ENCODE measurements around the gene DIP2C.
"Not testable (repeated sequence)": the region's sequence is repeated elsewhere in the genome, so short reads cannot be mapped to it uniquely, and the experiment has no call there.

Gene DIP2C

GRCh38 chr10:266974-267425 lies 422.5 kb downstream of the DIP2C start:
- H3K27ac ChIP-seq (ENCODE audit: low read length): no peak overlapping the region
- no peaks in the 10 kb centered on the region for H3K9me3 ChIP-seq (ENCODE audit: control insufficient read depth in 2 of 2, low read length in 2 of 2)
- no peaks in the 10 kb centered on the region for H3K27me3 ChIP-seq (ENCODE audit: control insufficient read depth in 1 of 2, insufficient read depth in 2 of 2, low read length in 2 of 2)
- peaks cover 0 to 2% of the 10 kb centered on the region in 2 donors for H3K36me3 ChIP-seq (ENCODE audit: control insufficient read depth in 2 of 2, insufficient read depth in 2 of 2, low read length in 2 of 2)
- no peaks in the 10 kb centered on the region for H3K4me1 ChIP-seq (ENCODE audit: control insufficient read depth, insufficient read depth, low read length)
- no peak overlapping the region for H3K4me3 ChIP-seq (ENCODE audit: low read length in 2 of 2)
- H3K9ac ChIP-seq (ENCODE audit: low read length in 2 of 2): no peak overlapping the region

- H3K27me3 ChIP-seq (ENCODE audit: control insufficient read depth in 1 of 2, insufficient read depth in 2 of 2, low read length in 2 of 2); H3K4me3 ChIP-seq (ENCODE audit: low read length in 2 of 2); H3K36me3 ChIP-seq (ENCODE audit: control insufficient read depth in 2 of 2, insufficient read depth in 2 of 2, low read length in 2 of 2); H3K27ac ChIP-seq (ENCODE audit: low read length); H3K4me1 ChIP-seq (ENCODE audit: control insufficient read depth, insufficient read depth, low read length); H3K9me3 ChIP-seq (ENCODE audit: control insufficient read depth in 2 of 2, low read length in 2 of 2); H3K9ac ChIP-seq (ENCODE audit: low read length in 2 of 2): not testable (repeated sequence)
Observed at GRCh38 chr10:265816-266588, 423.5 kb downstream of the DIP2C start.

- H3K4me1 ChIP-seq (ENCODE audit: control insufficient read depth, insufficient read depth, low read length); H3K36me3 ChIP-seq (ENCODE audit: control insufficient read depth in 2 of 2, insufficient read depth in 2 of 2, low read length in 2 of 2): not testable (repeated sequence)
Observed at GRCh38 chr10:265074-265440, 424.4 kb downstream of the DIP2C start.

GRCh38 chr10:264160-265073 lies 425.1 kb downstream of the DIP2C start:
- H3K4me1 ChIP-seq (ENCODE audit: control insufficient read depth, insufficient read depth, low read length); H3K9me3 ChIP-seq (ENCODE audit: control insufficient read depth in 2 of 2, low read length in 2 of 2); H3K9ac ChIP-seq (ENCODE audit: low read length in 2 of 2); H3K27me3 ChIP-seq (ENCODE audit: control insufficient read depth in 1 of 2, insufficient read depth in 2 of 2, low read length in 2 of 2); H3K4me3 ChIP-seq (ENCODE audit: low read length in 2 of 2); H3K27ac ChIP-seq (ENCODE audit: low read length); H3K36me3 ChIP-seq (ENCODE audit: control insufficient read depth in 2 of 2, insufficient read depth in 2 of 2, low read length in 2 of 2): not testable (repeated sequence)

More at GRCh38 chr10:265074-265440, 424.4 kb downstream of the DIP2C start:
- not testable (repeated sequence) for H3K9ac ChIP-seq (ENCODE audit: low read length in 2 of 2); H3K4me3 ChIP-seq (ENCODE audit: low read length in 2 of 2); H3K9me3 ChIP-seq (ENCODE audit: control insufficient read depth in 2 of 2, low read length in 2 of 2); H3K27me3 ChIP-seq (ENCODE audit: control insufficient read depth in 1 of 2, insufficient read depth in 2 of 2, low read length in 2 of 2); H3K27ac ChIP-seq (ENCODE audit: low read length)

GRCh38 chr10:260819-261429 lies 428.5 kb downstream of the DIP2C start:
- Histone ChIP-seq H3K27ac (ENCODE audit: low read length) (no peak overlapping the region), H3K4me1 (ENCODE audit: control insufficient read depth, insufficient read depth, low read length) (no peaks in the 10 kb centered on the region), H3K4me3 (ENCODE audit: low read length in 2 of 2) (no peak overlapping the region), H3K36me3 (ENCODE audit: control insufficient read depth in 2 of 2, insufficient read depth in 2 of 2, low read length in 2 of 2) (peaks cover 0 to 6% of the 10 kb centered on the region in 2 donors), H3K27me3 (ENCODE audit: control insufficient read depth in 1 of 2, insufficient read depth in 2 of 2, low read length in 2 of 2) (no peaks in the 10 kb centered on the region), H3K9me3 (ENCODE audit: control insufficient read depth in 2 of 2, low read length in 2 of 2) (no peaks in the 10 kb centered on the region), H3K9ac (ENCODE audit: low read length in 2 of 2) (no peak overlapping the region)

- no peak overlapping the region for H3K4me3 ChIP-seq (ENCODE audit: low read length in 2 of 2)
- H3K4me1 ChIP-seq (ENCODE audit: control insufficient read depth, insufficient read depth, low read length): no peaks in the 10 kb centered on the region
- no peak overlapping the region for H3K9ac ChIP-seq (ENCODE audit: low read length in 2 of 2)
- H3K27me3 ChIP-seq (ENCODE audit: control insufficient read depth in 1 of 2, insufficient read depth in 2 of 2, low read length in 2 of 2): no peaks in the 10 kb centered on the region
- no peak overlapping the region for H3K27ac ChIP-seq (ENCODE audit: low read length)
- H3K36me3 ChIP-seq (ENCODE audit: control insufficient read depth in 2 of 2, insufficient read depth in 2 of 2, low read length in 2 of 2): peaks cover 30 to 44% of the 10 kb centered on the region in 2 donors
- no peaks in the 10 kb centered on the region for H3K9me3 ChIP-seq (ENCODE audit: control insufficient read depth in 2 of 2, low read length in 2 of 2)
Observed at GRCh38 chr10:251982-252582, 437.4 kb downstream of the DIP2C start.

GRCh38 chr10:248307-248706 lies 441.2 kb downstream of the DIP2C start:
- Histone ChIP-seq H3K27ac (ENCODE audit: low read length) (no peak overlapping the region), H3K4me1 (ENCODE audit: control insufficient read depth, insufficient read depth, low read length) (no peaks in the 10 kb centered on the region), H3K9ac (ENCODE audit: low read length in 2 of 2) (no peak overlapping the region), H3K36me3 (ENCODE audit: control insufficient read depth in 2 of 2, insufficient read depth in 2 of 2, low read length in 2 of 2) (peaks cover 46% of the 10 kb centered on the region in 2 donors), H3K4me3 (ENCODE audit: low read length in 2 of 2) (no peak overlapping the region), H3K27me3 (ENCODE audit: control insufficient read depth in 1 of 2, insufficient read depth in 2 of 2, low read length in 2 of 2) (no peaks in the 10 kb centered on the region), H3K9me3 (ENCODE audit: control insufficient read depth in 2 of 2, low read length in 2 of 2) (no peaks in the 10 kb centered on the region)

GRCh38 chr10:247480-247879 lies 442.0 kb downstream of the DIP2C start:
- H3K9me3 ChIP-seq (ENCODE audit: control insufficient read depth in 2 of 2, low read length in 2 of 2): no peaks in the 10 kb centered on the region
- no peaks in the 10 kb centered on the region for H3K4me1 ChIP-seq (ENCODE audit: control insufficient read depth, insufficient read depth, low read length)
- peaks cover 46 to 47% of the 10 kb centered on the region in 2 donors for H3K36me3 ChIP-seq (ENCODE audit: control insufficient read depth in 2 of 2, insufficient read depth in 2 of 2, low read length in 2 of 2)

GRCh38 chr10:246431-246830 lies 443.0 kb downstream of the DIP2C start:
- Histone ChIP-seq H3K4me3 (ENCODE audit: low read length in 2 of 2) (no peak overlapping the region), H3K36me3 (ENCODE audit: control insufficient read depth in 2 of 2, insufficient read depth in 2 of 2, low read length in 2 of 2) (peaks cover 38 to 55% of the 10 kb centered on the region in 2 donors)

More at GRCh38 chr10:247480-247879, 442.0 kb downstream of the DIP2C start:
- no peak overlapping the region for H3K9ac ChIP-seq (ENCODE audit: low read length in 2 of 2)
- no peak overlapping the region for H3K27ac ChIP-seq (ENCODE audit: low read length)
- H3K27me3 ChIP-seq (ENCODE audit: control insufficient read depth in 1 of 2, insufficient read depth in 2 of 2, low read length in 2 of 2): no peaks in the 10 kb centered on the region
- no peak overlapping the region for H3K4me3 ChIP-seq (ENCODE audit: low read length in 2 of 2)

GRCh38 chr10:244227-244626 lies 445.2 kb downstream of the DIP2C start:
- H3K4me3 ChIP-seq (ENCODE audit: low read length in 2 of 2): no peak overlapping the region

More at GRCh38 chr10:246431-246830, 443.0 kb downstream of the DIP2C start:
- Histone ChIP-seq H3K27me3 (ENCODE audit: control insufficient read depth in 1 of 2, insufficient read depth in 2 of 2, low read length in 2 of 2) (no peaks in the 10 kb centered on the region), H3K4me1 (ENCODE audit: control insufficient read depth, insufficient read depth, low read length) (no peaks in the 10 kb centered on the region), H3K9me3 (ENCODE audit: control insufficient read depth in 2 of 2, low read length in 2 of 2) (no peaks in the 10 kb centered on the region), H3K27ac (ENCODE audit: low read length) (no peak overlapping the region), H3K9ac (ENCODE audit: low read length in 2 of 2) (no peak overlapping the region)

More at GRCh38 chr10:244227-244626, 445.2 kb downstream of the DIP2C start:
- Histone ChIP-seq H3K27me3 (ENCODE audit: control insufficient read depth in 1 of 2, insufficient read depth in 2 of 2, low read length in 2 of 2) (no peaks in the 10 kb centered on the region), H3K9me3 (ENCODE audit: control insufficient read depth in 2 of 2, low read length in 2 of 2) (no peaks in the 10 kb centered on the region), H3K4me1 (ENCODE audit: control insufficient read depth, insufficient read depth, low read length) (no peaks in the 10 kb centered on the region), H3K36me3 (ENCODE audit: control insufficient read depth in 2 of 2, insufficient read depth in 2 of 2, low read length in 2 of 2) (peaks cover 31 to 48% of the 10 kb centered on the region in 2 donors), H3K9ac (ENCODE audit: low read length in 2 of 2) (no peak overlapping the region), H3K27ac (ENCODE audit: low read length) (no peak overlapping the region)
